ENCODE measurements around the gene CDC42BPB.

DNA sequence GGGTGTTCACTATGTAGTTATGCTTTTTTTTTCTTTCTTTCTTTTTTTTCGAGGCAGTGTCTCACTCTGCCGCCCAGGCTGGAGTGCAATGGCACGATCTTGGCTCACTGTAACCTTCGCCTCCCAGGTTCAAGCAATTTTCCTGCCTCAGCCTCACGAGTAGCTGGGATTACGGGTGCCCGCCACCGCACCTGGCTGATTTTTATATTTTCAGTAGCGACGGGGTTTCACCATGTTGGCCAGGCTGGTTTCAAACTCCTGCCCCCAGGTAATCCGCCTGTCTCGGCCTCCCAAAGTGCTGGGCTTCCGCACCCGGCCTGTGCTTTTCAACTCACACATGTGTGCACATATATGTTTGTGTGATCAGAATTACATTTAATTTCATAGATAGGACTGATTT, 173.8 kb downstream of the CDC42BPB start:
- TF ChIP-seq EZH2 (IDR thresholded peaks at IDR 0.05; ENCODE audit: borderline replicate concordance, low read length), result no peak
- TF ChIP-seq, protein P1, sequence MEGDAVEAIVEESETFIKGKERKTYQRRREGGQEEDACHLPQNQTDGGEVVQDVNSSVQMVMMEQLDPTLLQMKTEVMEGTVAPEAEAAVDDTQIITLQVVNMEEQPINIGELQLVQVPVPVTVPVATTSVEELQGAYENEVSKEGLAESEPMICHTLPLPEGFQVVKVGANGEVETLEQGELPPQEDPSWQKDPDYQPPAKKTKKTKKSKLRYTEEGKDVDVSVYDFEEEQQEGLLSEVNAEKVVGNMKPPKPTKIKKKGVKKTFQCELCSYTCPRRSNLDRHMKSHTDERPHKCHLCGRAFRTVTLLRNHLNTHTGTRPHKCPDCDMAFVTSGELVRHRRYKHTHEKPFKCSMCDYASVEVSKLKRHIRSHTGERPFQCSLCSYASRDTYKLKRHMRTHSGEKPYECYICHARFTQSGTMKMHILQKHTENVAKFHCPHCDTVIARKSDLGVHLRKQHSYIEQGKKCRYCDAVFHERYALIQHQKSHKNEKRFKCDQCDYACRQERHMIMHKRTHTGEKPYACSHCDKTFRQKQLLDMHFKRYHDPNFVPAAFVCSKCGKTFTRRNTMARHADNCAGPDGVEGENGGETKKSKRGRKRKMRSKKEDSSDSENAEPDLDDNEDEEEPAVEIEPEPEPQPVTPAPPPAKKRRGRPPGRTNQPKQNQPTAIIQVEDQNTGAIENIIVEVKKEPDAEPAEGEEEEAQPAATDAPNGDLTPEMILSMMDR (conservative IDR thresholded peaks at IDR 0.05 in 1 of 2, IDR thresholded peaks at IDR 0.05 in 1 of 2; ENCODE audit: extremely low read depth in 1 of 2, insufficient read depth in 1 of 2, low read depth in 1 of 2, low read length in 2 of 2), result no peak

Measured in mammary epithelial cell (primary cell).